ENCODE results near the gene SLC16A8.
A peak's percentile ranks its signal among the peaks of the same experiment; 100 is the strongest.

Gene SLC16A8

DNA sequence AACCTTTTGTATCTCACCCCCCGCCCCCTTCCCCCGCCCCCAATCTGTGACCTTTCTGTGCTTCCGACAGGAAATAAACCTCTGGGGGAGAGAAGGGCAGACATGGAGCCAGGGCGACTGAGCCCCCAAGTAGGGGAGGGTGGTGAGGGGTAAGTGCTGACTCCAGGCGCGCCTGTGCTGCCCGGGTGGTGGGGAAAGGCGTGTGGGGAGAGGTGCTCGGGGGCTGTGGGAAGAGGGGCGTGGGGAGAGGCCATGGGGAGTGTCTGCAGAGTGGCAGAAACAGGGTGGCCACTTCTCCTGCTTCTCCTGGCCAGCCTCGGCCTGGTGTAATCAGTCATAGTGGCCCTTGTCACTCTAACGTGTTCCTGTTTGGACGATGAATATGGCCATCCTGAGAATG lies 8.0 kb downstream of the SLC16A8 start:
- H3K4me3 ChIP-seq (ENCODE audit: low read length), result no peak overlapping the region
- TF ChIP-seq, protein P1, sequence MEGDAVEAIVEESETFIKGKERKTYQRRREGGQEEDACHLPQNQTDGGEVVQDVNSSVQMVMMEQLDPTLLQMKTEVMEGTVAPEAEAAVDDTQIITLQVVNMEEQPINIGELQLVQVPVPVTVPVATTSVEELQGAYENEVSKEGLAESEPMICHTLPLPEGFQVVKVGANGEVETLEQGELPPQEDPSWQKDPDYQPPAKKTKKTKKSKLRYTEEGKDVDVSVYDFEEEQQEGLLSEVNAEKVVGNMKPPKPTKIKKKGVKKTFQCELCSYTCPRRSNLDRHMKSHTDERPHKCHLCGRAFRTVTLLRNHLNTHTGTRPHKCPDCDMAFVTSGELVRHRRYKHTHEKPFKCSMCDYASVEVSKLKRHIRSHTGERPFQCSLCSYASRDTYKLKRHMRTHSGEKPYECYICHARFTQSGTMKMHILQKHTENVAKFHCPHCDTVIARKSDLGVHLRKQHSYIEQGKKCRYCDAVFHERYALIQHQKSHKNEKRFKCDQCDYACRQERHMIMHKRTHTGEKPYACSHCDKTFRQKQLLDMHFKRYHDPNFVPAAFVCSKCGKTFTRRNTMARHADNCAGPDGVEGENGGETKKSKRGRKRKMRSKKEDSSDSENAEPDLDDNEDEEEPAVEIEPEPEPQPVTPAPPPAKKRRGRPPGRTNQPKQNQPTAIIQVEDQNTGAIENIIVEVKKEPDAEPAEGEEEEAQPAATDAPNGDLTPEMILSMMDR (conservative IDR thresholded peaks at IDR 0.05; ENCODE audit: low read length), result no peak
- DNase-seq (ENCODE audit: low read depth), result no peak

DNA sequence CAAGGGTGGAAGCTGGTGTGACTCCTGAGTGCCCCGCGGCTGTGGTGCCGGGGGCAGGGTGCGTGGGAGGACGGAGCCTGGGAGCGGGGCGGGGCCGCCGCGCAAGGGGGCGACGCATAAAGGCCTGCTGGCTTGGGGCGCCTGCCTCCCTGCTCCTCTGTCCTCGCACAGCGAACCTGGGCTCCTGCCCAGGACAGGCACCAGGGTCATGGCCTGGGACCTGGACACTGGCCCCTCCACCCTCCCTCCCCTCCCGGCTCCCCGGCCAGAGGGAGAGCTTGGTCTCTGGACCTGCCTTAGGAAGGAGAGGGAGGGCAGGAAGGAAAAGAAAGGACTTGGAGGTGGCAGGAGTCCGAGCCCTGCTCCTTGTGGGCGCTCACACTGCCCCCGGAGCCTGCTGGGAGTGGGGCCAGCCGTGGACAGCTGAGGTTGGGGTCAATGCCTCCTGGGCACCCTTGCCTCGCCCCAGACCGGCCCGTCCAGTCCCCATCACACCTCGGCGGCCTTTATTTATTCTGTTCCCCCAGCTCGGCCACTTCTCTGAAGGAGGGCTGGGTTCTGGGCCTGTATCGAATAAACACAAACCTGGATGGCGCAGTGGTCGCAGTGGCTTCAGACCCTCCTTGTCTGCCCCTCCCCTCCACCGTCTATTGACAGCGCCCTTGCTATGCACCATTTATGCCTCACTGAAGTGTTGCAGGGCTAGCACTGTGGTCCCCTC lies 8.7 kb downstream of the SLC16A8 start:
- TF ChIP-seq, protein P1 (conservative IDR thresholded peaks at IDR 0.05; ENCODE audit: low read length), result no peak
- DNase-seq (ENCODE audit: low read depth), result no peak

DNA sequence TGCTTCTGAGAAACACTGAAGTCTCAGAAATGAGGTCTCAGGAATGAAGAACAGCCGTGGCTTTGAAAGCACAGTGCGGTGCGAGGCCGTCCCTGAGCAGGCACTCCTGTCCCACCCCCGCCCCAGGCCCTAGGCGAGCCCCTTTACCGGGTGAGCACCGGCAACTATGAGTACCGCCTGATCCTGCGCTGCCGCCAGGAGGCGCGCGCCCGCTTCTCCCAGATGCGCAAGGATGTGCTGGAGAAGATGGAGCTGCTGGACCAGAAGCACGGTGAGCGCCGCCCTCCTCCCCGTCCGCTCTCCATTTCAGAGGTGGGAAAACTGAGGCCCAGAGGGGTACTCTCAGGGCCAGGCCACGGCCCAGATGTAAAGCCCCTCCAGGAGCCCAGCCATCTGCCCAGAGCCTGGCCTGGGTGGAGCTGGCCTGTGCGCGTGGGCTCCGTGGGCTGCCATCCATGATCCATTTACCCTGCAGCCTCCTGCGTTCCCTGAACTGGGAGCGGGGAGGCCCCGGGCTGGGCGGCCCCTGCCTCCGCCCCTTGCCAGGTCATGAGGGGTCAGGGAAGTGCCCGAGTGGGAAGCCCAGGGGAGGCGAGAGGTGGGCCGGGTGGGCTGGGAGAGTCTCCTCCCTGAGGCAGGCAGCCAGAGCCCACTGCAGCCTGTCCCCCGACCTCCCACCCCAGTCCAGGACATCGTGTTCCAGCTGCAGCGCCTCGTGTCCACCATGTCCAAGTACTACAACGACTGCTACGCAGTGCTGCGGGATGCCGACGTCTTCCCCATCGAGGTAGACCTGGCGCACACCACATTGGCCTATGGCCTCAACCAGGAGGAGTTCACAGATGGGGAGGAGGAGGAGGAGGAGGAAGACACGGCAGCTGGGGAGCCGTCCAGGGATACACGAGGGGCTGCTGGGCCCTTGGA lies 9.5 kb downstream of the SLC16A8 start:
- TF ChIP-seq, protein P1 (conservative IDR thresholded peaks at IDR 0.05; ENCODE audit: low read length), result peak; percentile 55
- peak; percentile 37 for DNase-seq (ENCODE audit: low read depth)
- H3K4me3 ChIP-seq (ENCODE audit: low read length), result no peak overlapping the region

More for the DNA sequence above, 8.7 kb downstream of the SLC16A8 start:
- H3K4me3 ChIP-seq (ENCODE audit: low read length), result no peak overlapping the region

DNA sequence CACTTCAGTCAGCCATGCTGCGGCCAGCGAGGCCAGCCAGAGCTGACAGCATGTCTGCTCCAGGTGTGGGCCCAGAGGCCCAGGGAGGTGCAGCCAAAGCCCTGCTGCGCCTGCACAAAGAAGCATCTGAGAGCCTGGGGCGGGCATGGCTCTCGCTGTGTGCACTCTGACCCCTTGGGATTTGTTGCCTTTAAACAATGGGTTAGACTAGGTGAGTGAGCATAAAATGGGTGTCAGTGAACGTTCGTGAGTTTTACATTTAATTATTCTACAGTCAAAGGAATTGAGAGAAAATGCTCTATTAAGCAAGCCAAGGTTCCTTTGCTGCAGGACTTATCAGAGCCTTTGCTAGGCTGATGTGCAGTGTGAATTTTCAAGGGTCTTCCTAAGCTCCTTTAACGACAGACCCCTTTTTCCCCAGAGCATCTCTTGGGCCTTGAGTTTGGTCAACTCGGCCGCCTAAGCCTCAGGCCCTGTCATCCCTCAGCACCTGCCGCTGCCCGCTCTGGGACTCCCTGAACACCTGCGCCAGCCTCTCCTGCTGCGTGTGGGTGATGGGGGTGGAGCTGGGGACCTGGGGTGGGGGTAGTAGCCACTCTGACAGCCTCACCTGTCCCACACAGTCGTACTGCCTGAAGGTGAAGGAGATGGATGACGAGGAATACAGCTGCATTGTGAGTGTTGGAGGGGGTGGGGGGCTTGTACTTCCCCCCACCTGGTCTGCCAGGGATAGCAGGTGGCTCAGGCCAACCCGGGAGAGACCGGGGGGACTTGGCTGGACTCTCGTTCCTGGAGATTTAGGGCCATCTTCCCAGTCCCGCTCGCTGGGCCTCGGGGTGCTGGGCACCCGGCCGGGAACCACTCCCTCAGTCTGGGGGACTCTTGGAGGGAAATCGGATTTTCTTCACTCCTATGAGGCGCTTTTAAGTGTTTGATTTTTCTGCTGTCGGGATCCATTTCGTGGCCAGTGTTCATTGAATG lies 10.5 kb downstream of the SLC16A8 start:
- TF ChIP-seq, protein P1 (conservative IDR thresholded peaks at IDR 0.05; ENCODE audit: low read length), result no peak
- DNase-seq (ENCODE audit: low read depth), result no peak

DNA sequence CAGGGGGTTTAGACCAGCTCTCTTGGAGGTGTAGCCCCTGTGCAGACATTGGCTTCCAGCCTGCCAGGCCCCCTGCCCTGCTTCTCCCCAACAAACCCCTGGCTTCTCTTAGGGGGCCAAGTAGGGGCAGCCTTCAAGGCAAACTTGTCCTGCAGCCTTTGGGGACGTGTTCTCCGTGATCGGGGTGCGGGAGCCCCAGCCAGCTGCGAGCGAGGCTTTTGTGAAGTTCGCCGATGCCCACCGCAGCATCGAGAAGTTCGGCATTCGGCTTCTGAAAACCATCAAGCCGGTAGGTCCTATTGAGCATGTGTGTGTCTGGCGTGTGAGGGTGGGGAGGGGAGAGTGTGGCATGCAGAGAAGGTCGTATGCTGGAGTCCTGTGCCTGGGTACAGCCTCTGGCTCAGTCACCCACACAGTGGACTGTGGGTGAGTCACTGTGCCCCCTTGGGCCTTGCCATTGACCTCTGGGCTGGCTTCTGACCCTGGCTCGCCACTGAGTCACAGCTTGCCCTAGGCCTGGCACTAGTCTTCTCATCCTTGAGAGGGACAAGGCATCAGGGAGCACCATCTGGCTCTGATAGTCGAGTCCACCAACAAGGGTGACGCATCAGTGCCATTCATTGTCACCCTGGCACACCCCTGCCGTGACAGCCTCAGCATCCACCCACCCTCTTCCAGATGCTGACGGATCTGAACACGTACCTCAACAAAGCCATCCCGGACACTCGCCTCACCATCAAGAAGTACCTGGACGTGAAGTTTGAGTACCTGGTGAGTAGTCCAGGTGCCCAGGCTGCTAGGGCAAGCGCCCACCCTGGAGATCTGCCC lies 11.4 kb downstream of the SLC16A8 start:
- H3K4me3 ChIP-seq (ENCODE audit: low read length), result no peak overlapping the region
- DNase-seq (ENCODE audit: low read depth), result no peak
- TF ChIP-seq, protein P1 (conservative IDR thresholded peaks at IDR 0.05; ENCODE audit: low read length), result no peak

More for the DNA sequence above, 10.5 kb downstream of the SLC16A8 start:
- no peak overlapping the region for H3K4me3 ChIP-seq (ENCODE audit: low read length)

Measured in AG10803 (cell line).